Measurements from ENCODE around the gene CD248. TPM values are rescaled to one million over a fixed set of nuclear protein-coding genes. Genes with fewer than 3 reads are reported as not detected.

The CD248 gene
- total RNA-seq, 2 donors from 2014 or later, result 22.9 to 32.4 TPM

GRCh38 chr11:66326261-66327111 lies 9.6 kb upstream of the CD248 start:
- H3K27ac ChIP-seq, result no peak overlapping the region
- peaks cover 0 to 12% of the 10 kb centered on the region in 2 donors for H3K4me1 ChIP-seq (ENCODE audit: control insufficient read depth in 1 of 2, low read depth in 2 of 2)
- ATAC-seq (ENCODE audit: insufficient number of reproducible peaks, low FRiP score, low read depth), result no peak

GRCh38 chr11:66325263-66325671 lies 8.4 kb upstream of the CD248 start:
- no peak overlapping the region for H3K4me3 ChIP-seq
- DNase-seq (ENCODE audit: low spot score) (no peak), ATAC-seq (ENCODE audit: insufficient number of reproducible peaks, low FRiP score, low read depth) (no peak)
- no peaks in the 10 kb centered on the region for H3K36me3 ChIP-seq
- no peak overlapping the region for H3K27ac ChIP-seq
- no peaks in the 10 kb centered on the region for H3K9me3 ChIP-seq
- H3K4me1 ChIP-seq (ENCODE audit: control insufficient read depth in 1 of 2, low read depth in 2 of 2), result peaks cover 0 to 12% of the 10 kb centered on the region in 2 donors
- H3K27me3 ChIP-seq (replicated peaks; ENCODE audit: insufficient read depth), result no peaks in the 10 kb centered on the region
- TF ChIP-seq, protein P1, sequence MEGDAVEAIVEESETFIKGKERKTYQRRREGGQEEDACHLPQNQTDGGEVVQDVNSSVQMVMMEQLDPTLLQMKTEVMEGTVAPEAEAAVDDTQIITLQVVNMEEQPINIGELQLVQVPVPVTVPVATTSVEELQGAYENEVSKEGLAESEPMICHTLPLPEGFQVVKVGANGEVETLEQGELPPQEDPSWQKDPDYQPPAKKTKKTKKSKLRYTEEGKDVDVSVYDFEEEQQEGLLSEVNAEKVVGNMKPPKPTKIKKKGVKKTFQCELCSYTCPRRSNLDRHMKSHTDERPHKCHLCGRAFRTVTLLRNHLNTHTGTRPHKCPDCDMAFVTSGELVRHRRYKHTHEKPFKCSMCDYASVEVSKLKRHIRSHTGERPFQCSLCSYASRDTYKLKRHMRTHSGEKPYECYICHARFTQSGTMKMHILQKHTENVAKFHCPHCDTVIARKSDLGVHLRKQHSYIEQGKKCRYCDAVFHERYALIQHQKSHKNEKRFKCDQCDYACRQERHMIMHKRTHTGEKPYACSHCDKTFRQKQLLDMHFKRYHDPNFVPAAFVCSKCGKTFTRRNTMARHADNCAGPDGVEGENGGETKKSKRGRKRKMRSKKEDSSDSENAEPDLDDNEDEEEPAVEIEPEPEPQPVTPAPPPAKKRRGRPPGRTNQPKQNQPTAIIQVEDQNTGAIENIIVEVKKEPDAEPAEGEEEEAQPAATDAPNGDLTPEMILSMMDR (IDR thresholded peaks at IDR 0.05), result no peak

More at GRCh38 chr11:66326261-66327111, 9.6 kb upstream of the CD248 start:
- H3K36me3 ChIP-seq, result no peaks in the 10 kb centered on the region
- no peaks in the 10 kb centered on the region for H3K27me3 ChIP-seq (replicated peaks; ENCODE audit: insufficient read depth)
- no peak overlapping the region for H3K4me3 ChIP-seq
- no peak for DNase-seq (ENCODE audit: low spot score)
- TF ChIP-seq, protein P1 (IDR thresholded peaks at IDR 0.05), result no peak
- H3K9me3 ChIP-seq, result no peaks in the 10 kb centered on the region

GRCh38 chr11:66324664-66325063 lies 7.8 kb upstream of the CD248 start:
- Histone ChIP-seq H3K9me3 (no peaks in the 10 kb centered on the region), H3K4me1 (ENCODE audit: control insufficient read depth in 1 of 2, low read depth in 2 of 2) (peaks cover 0 to 12% of the 10 kb centered on the region in 2 donors), H3K36me3 (no peaks in the 10 kb centered on the region), H3K27ac (no peak overlapping the region), H3K4me3 (no peak overlapping the region), H3K27me3 (replicated peaks; ENCODE audit: insufficient read depth) (no peaks in the 10 kb centered on the region)
- TF ChIP-seq, protein P1 (IDR thresholded peaks at IDR 0.05), result no peak
- ATAC-seq (ENCODE audit: insufficient number of reproducible peaks, low FRiP score, low read depth) (no peak), DNase-seq (ENCODE audit: low spot score) (no peak)

GRCh38 chr11:66323684-66324083 lies 6.8 kb upstream of the CD248 start:
- no peak for DNase-seq (ENCODE audit: low spot score)
- no peak for ATAC-seq (ENCODE audit: insufficient number of reproducible peaks, low FRiP score, low read depth)
- Histone ChIP-seq H3K27me3 (replicated peaks; ENCODE audit: insufficient read depth) (no peaks in the 10 kb centered on the region), H3K27ac (no peak overlapping the region), H3K36me3 (no peaks in the 10 kb centered on the region), H3K4me1 (ENCODE audit: control insufficient read depth in 1 of 2, low read depth in 2 of 2) (peaks cover 0 to 9% of the 10 kb centered on the region in 2 donors), H3K4me3 (no peak overlapping the region), H3K9me3 (no peaks in the 10 kb centered on the region)
- TF ChIP-seq, protein P1 (IDR thresholded peaks at IDR 0.05), result no peak

DNA sequence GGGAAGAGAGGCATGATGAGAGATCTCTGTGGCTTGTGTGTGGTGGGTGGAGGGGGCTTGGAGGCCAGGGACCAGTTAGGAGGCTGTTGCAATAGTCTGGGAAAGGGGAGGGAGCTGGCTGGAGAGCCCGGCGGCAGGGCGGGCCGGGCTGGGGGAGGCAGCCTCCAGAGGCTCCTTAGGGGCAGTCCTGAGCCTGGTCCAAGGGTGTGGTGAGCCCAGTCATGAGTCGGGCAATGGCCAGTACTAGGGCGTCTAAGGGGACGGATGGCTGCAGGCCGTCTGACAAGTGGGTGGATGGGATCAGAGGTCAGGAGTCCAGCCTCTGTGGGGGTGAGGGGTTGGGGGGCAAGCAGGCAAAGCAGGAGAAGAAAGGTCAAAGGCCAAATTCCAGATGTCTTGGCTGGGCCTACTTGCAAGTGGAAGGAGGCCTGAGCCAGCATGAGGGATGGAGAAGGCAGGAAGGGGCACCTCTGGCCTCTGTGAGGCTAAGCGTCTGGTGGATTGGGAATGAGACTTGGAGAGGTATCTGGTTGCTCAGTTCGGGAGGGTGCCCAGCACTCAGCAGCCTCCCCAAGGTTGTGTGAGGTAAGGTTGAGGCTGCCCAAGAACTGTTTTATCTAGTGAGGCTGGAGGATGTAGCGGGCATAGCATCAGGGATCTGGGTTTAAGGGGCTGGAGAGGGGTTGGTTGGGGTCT lies 6.0 kb upstream of the CD248 start:
- no peaks in the 10 kb centered on the region for H3K9me3 ChIP-seq
- H3K36me3 ChIP-seq, result no peaks in the 10 kb centered on the region
- H3K4me3 ChIP-seq, result no peak overlapping the region
- DNase-seq (ENCODE audit: low spot score) (no peak), ATAC-seq (ENCODE audit: insufficient number of reproducible peaks, low FRiP score, low read depth) (no peak)
- TF ChIP-seq, protein P1 (IDR thresholded peaks at IDR 0.05), result no peak
- H3K27me3 ChIP-seq (replicated peaks; ENCODE audit: insufficient read depth), result no peaks in the 10 kb centered on the region
- no peak overlapping the region for H3K27ac ChIP-seq
- H3K4me1 ChIP-seq (ENCODE audit: control insufficient read depth in 1 of 2, low read depth in 2 of 2), result peaks cover under 1 to 9% of the 10 kb centered on the region in 2 donors
